ENCODE measurements around the gene THADA.
"Not testable (repeated sequence)": the region's sequence is repeated elsewhere in the genome, so short reads cannot be mapped to it uniquely, and the experiment has no call there.

THADA gene

GRCh38 chr2:43399515-43400264 is 196.1 kb downstream of the THADA start:
- TF ChIP-seq CTCF (conservative IDR thresholded peaks at IDR 0.05; ENCODE audit: low read length): no peak
- peak; percentile 85 for DNase-seq (ENCODE audit: low read depth)

GRCh38 chr2:43399098-43399497 is 196.7 kb downstream of the THADA start:
- DNase-seq (ENCODE audit: low read depth): no peak
- H3K4me3 ChIP-seq (ENCODE audit: low read length): no peak overlapping the region
- TF ChIP-seq CTCF (conservative IDR thresholded peaks at IDR 0.05; ENCODE audit: low read length): no peak

More at GRCh38 chr2:43399515-43400264, 196.1 kb downstream of the THADA start:
- H3K4me3 ChIP-seq (ENCODE audit: low read length): no peak overlapping the region

- no peak for TF ChIP-seq CTCF (conservative IDR thresholded peaks at IDR 0.05; ENCODE audit: low read length)
- DNase-seq (ENCODE audit: low read depth): no peak
- H3K4me3 ChIP-seq (ENCODE audit: low read length): no peak overlapping the region
These were observed 198.0 kb downstream of the THADA start for GRCh38 chr2:43397821-43398220.

GRCh38 chr2:43397411-43397810 is 198.4 kb downstream of the THADA start:
- TF ChIP-seq CTCF (conservative IDR thresholded peaks at IDR 0.05; ENCODE audit: low read length): no peak
- no peak for DNase-seq (ENCODE audit: low read depth)
- H3K4me3 ChIP-seq (ENCODE audit: low read length): no peak overlapping the region

- H3K4me3 ChIP-seq (ENCODE audit: low read length); DNase-seq (ENCODE audit: low read depth): not testable (repeated sequence)
These were observed 199.5 kb downstream of the THADA start for GRCh38 chr2:43396344-43396743.

GRCh38 chr2:43393918-43394317 is 201.9 kb downstream of the THADA start:
- TF ChIP-seq CTCF (conservative IDR thresholded peaks at IDR 0.05; ENCODE audit: low read length): no peak
- DNase-seq (ENCODE audit: low read depth): no peak
- H3K4me3 ChIP-seq (ENCODE audit: low read length): no peak overlapping the region

GRCh38 chr2:43391878-43392215 is 204.0 kb downstream of the THADA start:
- TF ChIP-seq CTCF (conservative IDR thresholded peaks at IDR 0.05; ENCODE audit: low read length): no peak
- H3K4me3 ChIP-seq (ENCODE audit: low read length): no peak overlapping the region
- DNase-seq (ENCODE audit: low read depth): peak; percentile 55

Data from AG10803 (cell line).